Neural progenitor cell (in vitro differentiated cells): ENCODE results near the gene KXD1. TPM values are rescaled to one million over a fixed set of nuclear protein-coding genes. Genes with fewer than 3 reads are reported as not detected.
A peak's percentile ranks its signal among the peaks of the same experiment; 100 is the strongest.
"Not testable (repeated sequence)": the region's sequence is repeated elsewhere in the genome, so short reads cannot be mapped to it uniquely, and the experiment has no call there.

Experiments
- DNase-seq: peaks from one replicate; pipeline ENCODE4 v3.0.0-alpha.2; 2016; ENCODE audit warnings: low spot score
- H2AFZ ChIP-seq: fragments of 200-600 bp; sonication (generic); replicated peaks from 2 replicates; pipeline ENCODE4 v1.6.1; 2016; ENCODE audit warnings: antibody characterized with exemption
- H3F3A ChIP-seq: fragments of 200-600 bp; sonication (generic); 2 replicates; pipeline ENCODE4 v1.6.1; 2016; ENCODE audit warnings: antibody characterized with exemption, low read depth
- H3K27ac ChIP-seq: fragments of 200-600 bp; sonication (generic); 2 replicates; pipeline ENCODE4 v1.5.1; 2016; ENCODE audit warnings: mild to moderate bottlenecking
- H3K27me3 ChIP-seq: fragments of 200-600 bp; sonication (generic); 2 replicates; pipeline ENCODE4 v1.6.1; 2016; ENCODE audit warnings: mild to moderate bottlenecking, moderate library complexity
- H3K36me3 ChIP-seq: fragments of 200-600 bp; sonication (generic); 2 replicates; pipeline ENCODE4 v1.5.1; 2016
- H3K4me1 ChIP-seq: fragments of 200-600 bp; sonication (generic); 2 replicates; pipeline ENCODE4 v1.6.1; 2016; ENCODE audit warnings: mixed run types
- H3K4me2 ChIP-seq: fragments of 200-600 bp; sonication (generic); 2 replicates; pipeline ENCODE4 v1.6.1; 2016
- H3K4me3 ChIP-seq: fragments of 200-600 bp; sonication (generic); 2 replicates; pipeline ENCODE4 v1.5.1; 2016
- H3K79me2 ChIP-seq: fragments of 200-600 bp; sonication (generic); 2 replicates; pipeline ENCODE4 v1.6.1; 2016; ENCODE audit warnings: low read depth
- H3K9ac ChIP-seq: fragments of 200-600 bp; sonication (generic); 2 replicates; pipeline ENCODE4 v1.6.1; 2016
- H3K9me3 ChIP-seq: fragments of 200-600 bp; sonication (generic); 2 replicates; pipeline ENCODE4 v1.5.1; 2016; ENCODE audit warnings: low read depth
- H4K20me1 ChIP-seq: fragments of 200-600 bp; sonication (generic); 2 replicates; pipeline ENCODE4 v1.6.1; 2016; ENCODE audit warnings: low read depth
- H3K27ac Mint-ChIP-seq: 3 replicates; pipeline ENCODE4 v1.8.0; 2021; ENCODE audit warnings: mixed read lengths
- H3K27me3 Mint-ChIP-seq: 2 replicates; pipeline ENCODE4 v1.8.0; 2022; ENCODE audit warnings: low read depth, mild to moderate bottlenecking, inconsistent platforms, moderate library complexity, mixed read lengths; ENCODE audit not compliant: insufficient read depth
- H3K36me3 Mint-ChIP-seq: 3 replicates; pipeline ENCODE4 v1.8.0; 2021; ENCODE audit warnings: mixed read lengths
- H3K4me1 Mint-ChIP-seq: 3 replicates; pipeline ENCODE4 v1.8.0; 2021; ENCODE audit warnings: mixed read lengths
- H3K4me3 Mint-ChIP-seq: 3 replicates; pipeline ENCODE4 v1.8.0; 2021; ENCODE audit warnings: mild to moderate bottlenecking, moderate library complexity, mixed read lengths
- H3K9me3 Mint-ChIP-seq: 3 replicates; pipeline ENCODE4 v1.8.0; 2020; ENCODE audit warnings: mixed read lengths
- EZH2 ChIP-seq: fragments of 200-600 bp; sonication (generic); IDR thresholded peaks from 2 replicates; pipeline ENCODE4 v1.6.1; 2017; ENCODE audit warnings: antibody characterized with exemption, mild to moderate bottlenecking, moderate library complexity
- EZH2phosphoT487 ChIP-seq: fragments of 200-600 bp; sonication (generic); IDR thresholded peaks from 2 replicates; pipeline ENCODE4 v1.6.1; 2017; ENCODE audit warnings: antibody characterized with exemption
- total RNA-seq: library from RNA; depleted of rRNA; stranded (reverse); fragments of >200 nt; gene quantifications from 2 replicates; pipeline ENCODE4 v1.2.3, GENCODE V29; 2015; ENCODE audit warnings: low replicate concordance
- TF ChIP-seq, protein P1 (sequence below): fragments of 200-600 bp; sonication (generic); IDR thresholded peaks from 2 replicates; pipeline ENCODE4 v1.5.1; 2017; ENCODE audit warnings: antibody characterized with exemption, mild to moderate bottlenecking

The KXD1 gene
- total RNA-seq, 1 donor from 2014 or later: 82.7 TPM

DNA sequence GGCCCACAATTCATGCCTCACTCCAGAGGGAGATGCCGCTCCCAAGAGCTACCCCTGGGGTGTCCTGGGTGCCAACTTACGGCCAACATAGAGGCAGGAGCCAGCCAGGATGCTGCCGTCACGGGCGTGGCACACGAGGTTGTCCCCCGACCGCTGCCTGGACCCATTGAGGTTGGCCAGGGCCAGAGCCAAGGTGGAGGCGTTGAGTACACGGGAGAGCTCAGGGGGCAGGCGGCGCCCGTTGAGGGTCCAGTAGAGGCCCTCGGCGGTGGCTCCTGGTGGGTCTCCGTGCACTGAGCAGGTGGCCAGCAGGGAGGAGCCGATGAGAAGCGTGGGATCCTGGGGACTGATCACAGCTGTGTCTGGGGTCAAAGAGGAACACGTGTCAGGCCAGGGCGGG, 41.8 kb downstream of the KXD1 start:
- DNase-seq: no peak
- H3K36me3 Mint-ChIP-seq: no peaks in the 10 kb centered on the region
- peaks cover 27% of the 10 kb centered on the region for H3K4me1 ChIP-seq
- no peak overlapping the region for H3K9ac ChIP-seq
- H3F3A ChIP-seq: peaks cover 31% of the 10 kb centered on the region
- peaks cover 25% of the 10 kb centered on the region for H4K20me1 ChIP-seq
- H3K4me2 ChIP-seq: no peak overlapping the region
- no peaks in the 10 kb centered on the region for H3K9me3 ChIP-seq
- H3K27ac Mint-ChIP-seq: no peak overlapping the region
- H3K36me3 ChIP-seq: no peaks in the 10 kb centered on the region
- no peak overlapping the region for H3K4me3 ChIP-seq
- H3K9me3 Mint-ChIP-seq: no peaks in the 10 kb centered on the region
- H2AFZ ChIP-seq: no peak overlapping the region
- TF ChIP-seq, protein P1, sequence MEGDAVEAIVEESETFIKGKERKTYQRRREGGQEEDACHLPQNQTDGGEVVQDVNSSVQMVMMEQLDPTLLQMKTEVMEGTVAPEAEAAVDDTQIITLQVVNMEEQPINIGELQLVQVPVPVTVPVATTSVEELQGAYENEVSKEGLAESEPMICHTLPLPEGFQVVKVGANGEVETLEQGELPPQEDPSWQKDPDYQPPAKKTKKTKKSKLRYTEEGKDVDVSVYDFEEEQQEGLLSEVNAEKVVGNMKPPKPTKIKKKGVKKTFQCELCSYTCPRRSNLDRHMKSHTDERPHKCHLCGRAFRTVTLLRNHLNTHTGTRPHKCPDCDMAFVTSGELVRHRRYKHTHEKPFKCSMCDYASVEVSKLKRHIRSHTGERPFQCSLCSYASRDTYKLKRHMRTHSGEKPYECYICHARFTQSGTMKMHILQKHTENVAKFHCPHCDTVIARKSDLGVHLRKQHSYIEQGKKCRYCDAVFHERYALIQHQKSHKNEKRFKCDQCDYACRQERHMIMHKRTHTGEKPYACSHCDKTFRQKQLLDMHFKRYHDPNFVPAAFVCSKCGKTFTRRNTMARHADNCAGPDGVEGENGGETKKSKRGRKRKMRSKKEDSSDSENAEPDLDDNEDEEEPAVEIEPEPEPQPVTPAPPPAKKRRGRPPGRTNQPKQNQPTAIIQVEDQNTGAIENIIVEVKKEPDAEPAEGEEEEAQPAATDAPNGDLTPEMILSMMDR: no peak
- TF ChIP-seq EZH2 (no peak), EZH2phosphoT487 (no peak)
- peaks cover 94% of the 10 kb centered on the region for H3K27me3 ChIP-seq
- H3K27me3 Mint-ChIP-seq: peaks cover 37% of the 10 kb centered on the region
- no peak overlapping the region for H3K4me3 Mint-ChIP-seq
- no peak overlapping the region for H3K27ac ChIP-seq
- no peaks in the 10 kb centered on the region for H3K79me2 ChIP-seq
- H3K4me1 Mint-ChIP-seq: peaks cover 20% of the 10 kb centered on the region

DNA sequence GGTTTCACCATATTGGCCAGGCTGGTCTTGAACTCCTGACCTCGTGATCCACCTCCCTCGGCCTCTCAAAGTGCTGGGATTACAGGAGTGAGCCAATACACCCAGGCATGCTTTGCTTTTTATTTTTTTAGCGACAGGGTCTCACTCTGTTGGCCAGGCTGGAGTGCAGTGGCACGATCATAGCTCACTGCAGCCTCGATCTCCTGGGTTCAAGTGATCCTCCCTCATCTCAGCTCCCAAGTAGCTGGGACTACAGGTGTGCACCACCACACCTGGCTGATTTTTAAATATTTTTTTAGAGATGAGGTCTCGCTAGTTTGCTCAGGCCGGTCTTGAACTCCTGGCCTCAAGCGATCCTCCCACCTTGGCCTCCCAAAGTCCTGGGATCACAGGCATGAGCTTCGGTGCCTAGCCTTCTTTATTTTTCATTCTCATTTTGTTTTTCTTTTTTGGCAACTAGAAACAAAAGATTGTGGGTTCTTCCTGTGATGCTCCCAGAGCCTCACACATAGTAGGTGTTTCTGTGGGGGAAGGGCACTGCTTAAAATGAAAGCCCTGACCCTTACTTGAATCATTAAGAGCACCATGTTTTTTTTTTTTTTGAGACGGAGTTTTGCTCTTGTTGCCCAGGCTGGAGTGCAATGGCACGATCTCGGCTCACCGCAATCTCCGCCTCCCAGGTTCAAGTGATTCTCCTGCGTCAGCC, 43.2 kb downstream of the KXD1 start:
- not testable (repeated sequence) for H3K4me2 ChIP-seq, H3K27ac Mint-ChIP-seq, H2AFZ ChIP-seq, H3K4me3 ChIP-seq, H3K27ac ChIP-seq, H3K9me3 ChIP-seq, H3K4me3 Mint-ChIP-seq, H3K36me3 ChIP-seq, DNase-seq, H3K79me2 ChIP-seq, H3K9me3 Mint-ChIP-seq, H3K36me3 Mint-ChIP-seq, H3K9ac ChIP-seq
- H3K27me3 ChIP-seq: peaks cover 95% of the 10 kb centered on the region
- Mint-ChIP-seq H3K27me3 (peaks cover 47% of the 10 kb centered on the region), H3K4me1 (peaks cover 19% of the 10 kb centered on the region)
- H4K20me1 ChIP-seq: peaks cover 38% of the 10 kb centered on the region
- H3F3A ChIP-seq: peaks cover 34% of the 10 kb centered on the region
- H3K4me1 ChIP-seq: peaks cover 22% of the 10 kb centered on the region

DNA sequence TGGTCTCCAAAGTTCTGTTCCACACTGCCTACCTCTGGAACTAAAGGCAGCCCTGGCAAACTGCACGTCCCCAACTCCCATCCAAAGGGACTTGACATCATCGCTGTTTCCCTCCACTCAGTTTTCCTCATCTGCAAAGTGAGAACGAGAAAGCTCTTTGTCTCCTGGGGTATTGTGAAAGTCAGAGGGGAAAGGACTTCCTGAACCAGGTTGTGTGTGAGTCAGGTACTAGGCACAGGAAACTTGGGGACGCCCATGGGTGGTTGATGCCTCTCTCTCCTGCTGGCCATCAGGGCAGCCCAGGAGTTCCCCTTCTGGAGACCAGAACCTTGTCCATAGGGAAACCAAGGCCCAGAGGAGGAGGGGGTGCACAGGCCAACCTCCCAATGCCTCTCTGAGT, 44.2 kb downstream of the KXD1 start:
- peaks cover 2% of the 10 kb centered on the region for H3K9me3 Mint-ChIP-seq
- H3K4me2 ChIP-seq: no peak overlapping the region
- H3F3A ChIP-seq: peaks cover 29% of the 10 kb centered on the region
- H4K20me1 ChIP-seq: peaks cover 43% of the 10 kb centered on the region
- H3K27ac ChIP-seq: no peak overlapping the region
- H3K4me1 ChIP-seq: peaks cover 25% of the 10 kb centered on the region
- H3K36me3 ChIP-seq: no peaks in the 10 kb centered on the region
- no peak for DNase-seq
- H3K36me3 Mint-ChIP-seq: peaks cover 2% of the 10 kb centered on the region
- peaks cover 46% of the 10 kb centered on the region for H3K27me3 Mint-ChIP-seq
- no peak overlapping the region for H3K4me3 ChIP-seq
- TF ChIP-seq, protein P1: no peak
- TF ChIP-seq EZH2: no peak
- peaks cover 14% of the 10 kb centered on the region for H3K4me1 Mint-ChIP-seq
- H3K9ac ChIP-seq: no peak overlapping the region
- H3K27ac Mint-ChIP-seq: peak overlapping the region; percentile 53
- no peak overlapping the region for H2AFZ ChIP-seq
- H3K4me3 Mint-ChIP-seq: peak overlapping the region; percentile 18
- peaks cover 93% of the 10 kb centered on the region for H3K27me3 ChIP-seq
- H3K79me2 ChIP-seq: no peaks in the 10 kb centered on the region
- no peaks in the 10 kb centered on the region for H3K9me3 ChIP-seq

DNA sequence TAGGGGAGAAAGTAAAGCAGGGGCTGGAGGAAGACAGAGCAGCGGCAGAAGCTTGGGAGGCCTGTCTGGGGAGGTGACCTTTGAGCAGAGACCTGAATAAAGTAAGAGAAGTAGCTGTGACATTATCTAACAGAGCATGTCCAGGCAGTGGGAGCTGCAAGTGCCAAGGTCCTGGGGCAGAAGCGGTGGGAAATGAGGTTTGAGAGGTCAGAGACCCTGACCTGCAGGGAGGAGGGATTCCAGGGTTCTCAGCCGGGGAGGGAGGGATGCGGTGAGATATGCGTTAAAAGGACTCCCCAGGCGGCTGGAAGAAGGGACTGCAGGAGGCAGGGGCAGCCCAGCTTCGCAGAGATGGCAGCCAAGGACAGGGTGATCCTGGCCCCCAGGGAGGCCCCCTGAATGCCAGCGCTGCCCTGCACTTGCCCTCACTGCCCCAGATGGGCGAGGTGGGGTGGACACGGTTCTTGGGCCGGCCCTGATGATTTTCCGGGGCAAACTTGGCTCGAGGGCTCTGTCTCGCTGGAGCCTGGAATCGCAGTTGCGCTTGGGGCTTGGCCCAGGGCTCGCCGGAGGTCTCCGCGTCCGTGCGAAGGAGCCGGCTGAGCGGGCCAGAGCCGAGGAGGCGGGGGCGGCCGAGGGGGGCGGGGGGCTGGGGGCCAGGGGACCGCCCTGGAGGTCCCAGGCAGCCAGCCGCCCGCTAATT, 45.7 kb downstream of the KXD1 start:
- peaks cover 21% of the 10 kb centered on the region for H3K4me1 ChIP-seq
- H3F3A ChIP-seq: peaks cover 31% of the 10 kb centered on the region
- Mint-ChIP-seq H3K27me3 (peaks cover 57% of the 10 kb centered on the region), H3K4me1 (peaks cover 11% of the 10 kb centered on the region), H3K4me3 (peak overlapping the region; percentile 76), H3K36me3 (peaks cover 2% of the 10 kb centered on the region), H3K27ac (no peak overlapping the region), H3K9me3 (peaks cover 2% of the 10 kb centered on the region)
- H3K9me3 ChIP-seq: no peaks in the 10 kb centered on the region
- H3K27me3 ChIP-seq: peaks cover 98% of the 10 kb centered on the region
- H3K79me2 ChIP-seq: no peaks in the 10 kb centered on the region
- TF ChIP-seq EZH2: no peak
- TF ChIP-seq, protein P1: peak; percentile 29
- TF ChIP-seq EZH2phosphoT487: no peak
- H4K20me1 ChIP-seq: peaks cover 51% of the 10 kb centered on the region
- H2AFZ ChIP-seq: no peak overlapping the region
- no peak overlapping the region for H3K27ac ChIP-seq
- peak overlapping the region; percentile 6 for H3K4me3 ChIP-seq
- H3K4me2 ChIP-seq: peak overlapping the region; percentile 60
- peak; percentile 75 for DNase-seq
- H3K36me3 ChIP-seq: no peaks in the 10 kb centered on the region
- no peak overlapping the region for H3K9ac ChIP-seq
